GM12801 (cell line): ENCODE measurements around the gene RIN1.

Experiments used
- CTCF ChIP-seq: IDR thresholded peaks from one replicate; pipeline ENCODE4 v1.5.1; 2011; ENCODE audit warnings: control low read depth; ENCODE audit not compliant: insufficient read length; ENCODE audit errors: extremely low read depth

RIN1 gene

GRCh38 chr11:66344550-66345315 is 8.5 kb upstream of the RIN1 start, which contains the start of gene BRMS1:
TSS of gene BRMS1 (minus strand) at chr11:66345104. CDS start at chr11:66342234, 2,870 bp downstream.
- TF ChIP-seq CTCF, result no peak

- TF ChIP-seq CTCF, result no peak
Observed at GRCh38 chr11:66343176-66343575, 6.9 kb upstream of the RIN1 start.

GRCh38 chr11:66341502-66342126 is 5.4 kb upstream of the RIN1 start:
- TF ChIP-seq CTCF, result no peak

GRCh38 chr11:66340596-66341501 is 4.6 kb upstream of the RIN1 start:
- TF ChIP-seq CTCF, result no peak

GRCh38 chr11:66339686-66340483 is 3.7 kb upstream of the RIN1 start:
- no peak for TF ChIP-seq CTCF

- no peak for TF ChIP-seq CTCF
Observed at GRCh38 chr11:66339162-66339675, 3.0 kb upstream of the RIN1 start.
